Astrocyte (in vitro differentiated cells and primary cell): ENCODE results near the gene SDR42E1. TPM values are rescaled to one million over a fixed set of nuclear protein-coding genes. Genes with fewer than 3 reads are reported as not detected.

Source experiments
- DNase-seq: peaks from one replicate; pipeline ENCODE4 v3.0.0-alpha.2; 2010; ENCODE audit warnings: low read depth
- FAIRE-seq: peaks from 2 replicates; lab custom pipeline; 2011; peaks lifted over from hg19 to GRCh38; lab: Jason Lieb, UNC
- H2AFZ ChIP-seq: 2 replicates; pipeline ENCODE4 v1.6.0; 2012; ENCODE audit warnings: low read depth, low read length, inconsistent platforms
- H3K27ac ChIP-seq: 2 replicates; pipeline ENCODE4 v1.5.1; 2011; ENCODE audit warnings: low read depth, low read length, inconsistent platforms
- H3K27me3 ChIP-seq: 2 replicates; pipeline ENCODE4 v1.6.0; 2011; ENCODE audit warnings: low read length, inconsistent platforms; ENCODE audit not compliant: insufficient read depth
- H3K36me3 ChIP-seq: 2 replicates; pipeline ENCODE4 v1.5.1; 2011; ENCODE audit warnings: low read length, inconsistent platforms; ENCODE audit not compliant: insufficient read depth
- H3K4me1 ChIP-seq: 2 replicates; pipeline ENCODE4 v1.5.1; 2011; ENCODE audit warnings: low read length, inconsistent platforms; ENCODE audit not compliant: insufficient read depth
- H3K4me2 ChIP-seq: 2 replicates; pipeline ENCODE4 v1.6.0; 2012; ENCODE audit warnings: low read length, inconsistent platforms
- H3K4me3 ChIP-seq: 2 replicates; pipeline ENCODE4 v1.5.1; 2011; ENCODE audit warnings: low read depth, mild to moderate bottlenecking, low read length, inconsistent platforms; ENCODE audit not compliant: insufficient read depth
- H3K79me2 ChIP-seq: 2 replicates; pipeline ENCODE4 v1.6.0; 2012; ENCODE audit warnings: mild to moderate bottlenecking, low read length, inconsistent platforms; ENCODE audit not compliant: insufficient read depth
- H3K9ac ChIP-seq: 2 replicates; pipeline ENCODE4 v1.6.0; 2012; ENCODE audit warnings: mild to moderate bottlenecking, low read length, inconsistent platforms
- H3K9me3 ChIP-seq: 2 replicates; pipeline ENCODE4 v1.5.1; 2012; ENCODE audit warnings: low read depth, mild to moderate bottlenecking, low read length, inconsistent platforms; ENCODE audit not compliant: insufficient read depth
- H4K20me1 ChIP-seq: 2 replicates; pipeline ENCODE4 v1.6.0; 2012; ENCODE audit warnings: low read length, inconsistent platforms; ENCODE audit not compliant: insufficient read depth
- H3K27ac Mint-ChIP-seq: one replicate; pipeline ENCODE4 v1.8.0; 2021; ENCODE audit warnings: mild to moderate bottlenecking, mixed read lengths; ENCODE audit not compliant: unreplicated experiment
- H3K27me3 Mint-ChIP-seq: one replicate; pipeline ENCODE4 v1.8.0; 2021; ENCODE audit warnings: low read depth, mixed read lengths; ENCODE audit not compliant: unreplicated experiment
- H3K36me3 Mint-ChIP-seq: one replicate; pipeline ENCODE4 v1.8.0; 2021; ENCODE audit warnings: low read depth, mixed read lengths; ENCODE audit not compliant: unreplicated experiment
- H3K4me1 Mint-ChIP-seq: one replicate; pipeline ENCODE4 v1.8.0; 2021; ENCODE audit warnings: low read depth, mixed read lengths; ENCODE audit not compliant: unreplicated experiment
- H3K4me3 Mint-ChIP-seq: one replicate; pipeline ENCODE4 v1.8.0; 2021; ENCODE audit warnings: mild to moderate bottlenecking, moderate library complexity, mixed read lengths; ENCODE audit not compliant: unreplicated experiment
- H3K9me3 Mint-ChIP-seq: one replicate; pipeline ENCODE4 v1.8.0; 2021; ENCODE audit warnings: mild to moderate bottlenecking, mixed read lengths; ENCODE audit not compliant: unreplicated experiment
- CTCF ChIP-seq: IDR thresholded peaks from 2 replicates; pipeline ENCODE4 v1.5.1; 2011; ENCODE audit warnings: low read depth, mild to moderate bottlenecking, inconsistent platforms, low read length, moderate library complexity; ENCODE audit not compliant: insufficient read depth
- EZH2 ChIP-seq: IDR thresholded peaks from 2 replicates; pipeline ENCODE4 v1.6.1; 2012; ENCODE audit warnings: mild to moderate bottlenecking, low read length, inconsistent platforms; ENCODE audit not compliant: insufficient read depth
- total RNA-seq: library from RNA; stranded (reverse); gene quantifications from 2 replicates; pipeline ENCODE4 v1.2.1, GENCODE V29; 2021

SDR42E1 gene
- total RNA-seq, 1 donor from 2014 or later: not detected

- FAIRE-seq: no peak
Measured at GRCh38 chr16:81973737-81974136, 37.5 kb downstream of the SDR42E1 start.

GRCh38 chr16:81971853-81972252 lies 39.4 kb downstream of the SDR42E1 start:
- Histone ChIP-seq H3K36me3 (no peaks in the 10 kb centered on the region), H3K9me3 (no peaks in the 10 kb centered on the region), H3K27ac (no peak overlapping the region), H3K9ac (no peak overlapping the region), H3K4me3 (no peak overlapping the region), H3K79me2 (no peaks in the 10 kb centered on the region), H2AFZ (no peak overlapping the region), H3K4me1 (no peaks in the 10 kb centered on the region), H4K20me1 (no peaks in the 10 kb centered on the region), H3K27me3 (no peaks in the 10 kb centered on the region), H3K4me2 (no peak overlapping the region)
- Mint-ChIP-seq H3K27me3 (no peaks in the 10 kb centered on the region), H3K9me3 (peaks cover 7% of the 10 kb centered on the region), H3K36me3 (no peaks in the 10 kb centered on the region), H3K27ac (no peak overlapping the region), H3K4me3 (no peak overlapping the region), H3K4me1 (no peaks in the 10 kb centered on the region)
- TF ChIP-seq CTCF: no peak
- TF ChIP-seq EZH2: no peak
- FAIRE-seq (no peak), DNase-seq (no peak)

More at GRCh38 chr16:81973737-81974136, 37.5 kb downstream of the SDR42E1 start:
- Histone ChIP-seq H3K27ac (no peak overlapping the region), H3K4me1 (no peaks in the 10 kb centered on the region), H4K20me1 (no peaks in the 10 kb centered on the region), H3K79me2 (no peaks in the 10 kb centered on the region), H3K9me3 (no peaks in the 10 kb centered on the region), H3K4me2 (no peak overlapping the region), H3K27me3 (no peaks in the 10 kb centered on the region), H3K9ac (no peak overlapping the region), H2AFZ (no peak overlapping the region), H3K4me3 (no peak overlapping the region), H3K36me3 (no peaks in the 10 kb centered on the region)
- H3K4me3 Mint-ChIP-seq: no peak overlapping the region
- no peak overlapping the region for H3K27ac Mint-ChIP-seq
- no peaks in the 10 kb centered on the region for H3K36me3 Mint-ChIP-seq
- TF ChIP-seq EZH2 (no peak), CTCF (no peak)
- no peak for DNase-seq
- H3K4me1 Mint-ChIP-seq: no peaks in the 10 kb centered on the region
- H3K9me3 Mint-ChIP-seq: peaks cover 7% of the 10 kb centered on the region
- no peaks in the 10 kb centered on the region for H3K27me3 Mint-ChIP-seq

- TF ChIP-seq CTCF: no peak
- no peak for TF ChIP-seq EZH2
- Mint-ChIP-seq H3K27me3 (no peaks in the 10 kb centered on the region), H3K4me1 (no peaks in the 10 kb centered on the region), H3K4me3 (no peak overlapping the region), H3K27ac (no peak overlapping the region), H3K9me3 (peaks cover 10% of the 10 kb centered on the region), H3K36me3 (no peaks in the 10 kb centered on the region)
- Histone ChIP-seq H3K36me3 (no peaks in the 10 kb centered on the region), H2AFZ (no peak overlapping the region), H3K4me1 (no peaks in the 10 kb centered on the region), H3K4me3 (no peak overlapping the region), H4K20me1 (no peaks in the 10 kb centered on the region), H3K4me2 (no peak overlapping the region), H3K27ac (no peak overlapping the region), H3K9me3 (no peaks in the 10 kb centered on the region), H3K79me2 (no peaks in the 10 kb centered on the region), H3K27me3 (peaks cover 3% of the 10 kb centered on the region), H3K9ac (no peak overlapping the region)
- DNase-seq (no peak), FAIRE-seq (no peak)
Measured at GRCh38 chr16:81967358-81967757, 43.9 kb downstream of the SDR42E1 start.
